HepG2 (cell line): ENCODE results near the gene CD151. TPM values are rescaled to one million over a fixed set of nuclear protein-coding genes. Genes with fewer than 3 reads are reported as not detected.
A peak's percentile ranks its signal among the peaks of the same experiment; 100 is the strongest.

ENCODE experiments used
- ATAC-seq: fragments of 200-7000 bp; cut with Tn5 transposase; 3 replicates; pipeline ENCODE4 v1.9.1; 2020; ENCODE audit warnings: mild to moderate bottlenecking, moderate library complexity
- BruUV-seq: library from RNA; stranded (reverse); fragments of 400-500 nt; replicated peaks from 2 replicates; lab custom pipeline; 2021; lab: Mats Ljungman, UMichigan
- CTCF ChIA-PET: fragments of 300-600 bp; formaldehyde crosslinking; extraction: SDS; loops from one replicate; lab custom pipeline; 2021; ENCODE audit warnings: low total read pairs, inconsistent platforms, low intra/inter-chr PET ratio; lab: Yijun Ruan, JAX
- POLR2A ChIA-PET: fragments of 350-600 bp; sonication (Branson Sonifier 250); formaldehyde crosslinking; loops from one replicate; lab custom pipeline; 2020; ENCODE audit warnings: antibody characterized with exemption, inconsistent platforms; lab: Yijun Ruan, JAX
- DNase-seq: peaks from one replicate; pipeline ENCODE4 v3.0.0-alpha.2; 2015; ENCODE audit warnings: low spot score
- FAIRE-seq: peaks from 3 replicates; lab custom pipeline; 2011; peaks lifted over from hg19 to GRCh38; lab: Jason Lieb, UNC
- H2AFZ ChIP-seq: one replicate; pipeline ENCODE4 v1.6.1; 2011; ENCODE audit warnings: low read length, inconsistent platforms
- H3K27ac ChIP-seq: fragments of 300-600 bp; 3 replicates; pipeline ENCODE4 v1.8.0; 2011; ENCODE audit warnings: mixed run types, mild to moderate bottlenecking, mixed read lengths, low read length, inconsistent platforms; ENCODE audit not compliant: insufficient read depth; ENCODE audit errors: extremely low read length
- H3K27me3 ChIP-seq, 2 experiments: fragments of 200-600 bp in 1 of 2; 2 replicates in 1 of 2; 3 replicates in 1 of 2; pipeline versions ENCODE4 v1.6.0 to v1.8.0; 2011; ENCODE audit warnings: low read length in 2 of 2, mild to moderate bottlenecking in 2 of 2, moderate library complexity in 2 of 2, inconsistent platforms in 1 of 2; ENCODE audit not compliant: insufficient read depth in 2 of 2, control insufficient read depth in 1 of 2
- H3K36me3 ChIP-seq, 2 experiments: fragments of 200-600 bp in 1 of 2; replicated peaks in 1 of 2; 2 replicates in 1 of 2; 3 replicates in 1 of 2; pipeline versions ENCODE4 v1.5.1 to v1.8.0; 2011; ENCODE audit warnings: low read length in 2 of 2, inconsistent platforms in 1 of 2; ENCODE audit not compliant: insufficient read depth in 2 of 2, control insufficient read depth in 1 of 2
- H3K4me1 ChIP-seq: 2 replicates; pipeline ENCODE4 v1.5.1; 2012; ENCODE audit warnings: low read length, inconsistent platforms; ENCODE audit not compliant: insufficient read depth
- H3K4me2 ChIP-seq: 2 replicates; pipeline ENCODE4 v1.6.0; 2011; ENCODE audit warnings: low read depth, low read length, inconsistent platforms
- H3K4me3 ChIP-seq, 3 experiments: fragments of 200-600 bp in 1 of 3; sonication (generic), shearing (Covaris generic) in 1 of 3; replicated peaks in 1 of 3; 2 replicates each; pipeline ENCODE4 v1.5.1; 2011 to 2016; ENCODE audit warnings: low read length in 3 of 3, inconsistent platforms in 2 of 3, low read depth in 2 of 3, mild to moderate bottlenecking in 2 of 3, control low read depth in 1 of 3, mixed read lengths in 1 of 3; ENCODE audit not compliant: insufficient read depth in 1 of 3
- H3K79me2 ChIP-seq: one replicate; pipeline ENCODE4 v1.6.1; 2011; ENCODE audit warnings: low read length, inconsistent platforms; ENCODE audit not compliant: insufficient read depth
- H3K9ac ChIP-seq: 2 replicates; pipeline ENCODE4 v1.6.0; 2011; ENCODE audit warnings: mild to moderate bottlenecking, low read depth, low read length, inconsistent platforms; ENCODE audit not compliant: insufficient read depth
- H3K9me3 ChIP-seq: 2 replicates; pipeline ENCODE4 v1.5.1; 2012; ENCODE audit warnings: mild to moderate bottlenecking, low read length
- H4K20me1 ChIP-seq: 2 replicates; pipeline ENCODE4 v1.6.0; 2011; ENCODE audit warnings: inconsistent platforms, mild to moderate bottlenecking, low read length, moderate library complexity; ENCODE audit not compliant: insufficient read depth
- AKAP8 ChIP-seq: sonication (generic); formaldehyde crosslinking; IDR thresholded peaks from 2 replicates; pipeline ENCODE4 v1.5.1; 2020; ENCODE audit warnings: mild to moderate bottlenecking, missing genetic modification reagents
- DPF2 ChIP-seq: sonication (generic); formaldehyde crosslinking; IDR thresholded peaks from 2 replicates; pipeline ENCODE4 v1.4.0; 2020; ENCODE audit warnings: mild to moderate bottlenecking, low read depth, missing genetic modification reagents, borderline replicate concordance
- FOXK1 ChIP-seq: sonication (generic); formaldehyde crosslinking; IDR thresholded peaks from 2 replicates; pipeline ENCODE4 v1.4.0; 2020; ENCODE audit warnings: low read depth, missing genetic modification reagents, borderline replicate concordance
- HDAC2 ChIP-seq: sonication (generic); formaldehyde crosslinking; IDR thresholded peaks from 2 replicates; pipeline ENCODE4 v1.4.0; 2020; ENCODE audit warnings: missing genetic modification reagents
- HNRNPK ChIP-seq: fragments of 200-400 bp; formaldehyde crosslinking; IDR thresholded peaks from 2 replicates; pipeline ENCODE4 v1.6.1; 2018; ENCODE audit warnings: low read length, low read depth, moderate library complexity, mild to moderate bottlenecking; ENCODE audit not compliant: poor library complexity, severe bottlenecking
- KDM1A ChIP-seq: IDR thresholded peaks from 2 replicates; pipeline ENCODE4 v1.6.1; 2016; ENCODE audit warnings: missing compliant biosample characterization
- MAFG ChIP-seq: sonication (generic); formaldehyde crosslinking; IDR thresholded peaks from 2 replicates; pipeline ENCODE4 v1.5.1; 2020; ENCODE audit warnings: mild to moderate bottlenecking, missing genetic modification reagents
- NFYB ChIP-seq: sonication (generic); formaldehyde crosslinking; IDR thresholded peaks from 2 replicates; pipeline ENCODE4 v1.4.0; 2020; ENCODE audit warnings: missing genetic modification reagents
- SRSF1 ChIP-seq: fragments of 200-400 bp; formaldehyde crosslinking; optimal IDR thresholded peaks from 2 replicates; pipeline ENCODE3; 2017; ENCODE audit warnings: mild to moderate bottlenecking, low read depth, low read length, moderate library complexity
- SRY ChIP-seq: sonication (generic); formaldehyde crosslinking; IDR thresholded peaks from 2 replicates; pipeline ENCODE4 v1.8.0; 2022; ENCODE audit warnings: mild to moderate bottlenecking, missing genetic modification reagents
- ZNF17 ChIP-seq: sonication (generic); formaldehyde crosslinking; IDR thresholded peaks from 2 replicates; pipeline ENCODE4 v1.5.0; 2020; ENCODE audit warnings: mild to moderate bottlenecking, missing genetic modification reagents
- ZNF619 ChIP-seq: sonication (generic); formaldehyde crosslinking; IDR thresholded peaks from 2 replicates; pipeline ENCODE4 v1.4.0; 2020; ENCODE audit warnings: mild to moderate bottlenecking, missing genetic modification reagents
- WGBS: methylation state at CpG from one replicate; pipeline ENCODE4 v1.1.6; 2017; ENCODE audit warnings: low lambda C conversion rate; 5-methylcytosine and 5-hydroxymethylcytosine counted together
- in situ Hi-C: cut with HindIII; loops from 2 replicates; pipeline ENCODE4 v1.10.0; 2017; ENCODE audit warnings: low pct_unique_long_range_greater_than_20kb; ENCODE audit not compliant: extremely low pct_ligation_motif_present
- intact Hi-C: fragments of 100-400 bp; cut with micrococcal nuclease; formaldehyde crosslinking; loops from one replicate; pipeline ENCODE4 v1.10.0; 2022; ENCODE audit not compliant: unreplicated experiment
- polyA plus RNA-seq, 8 experiments: library from polyadenylated mRNA; depleted of rRNA in 3 of 8; stranded (reverse) in 7 of 8; unstranded in 1 of 8; fragments of >200 nt; fragmentation: Illumina TruSeq in 4 of 8; extraction: Trizol in 4 of 8; gene quantifications; 2 replicates each; pipeline versions ENCODE4 v1.2.1 to v1.2.3, GENCODE V29; 2011 to 2016; ENCODE audit warnings: low read depth in 4 of 8, missing spikeins in 1 of 8, mixed read lengths in 1 of 8; ENCODE audit not compliant: insufficient read depth in 1 of 8
- total RNA-seq, 5 experiments: library from RNA; depleted of rRNA; stranded (reverse); fragments of >200 nt; fragmentation: Illumina TruSeq; extraction: Trizol; gene quantifications; 2 replicates each; pipeline ENCODE4 v1.2.3, GENCODE V29; 2016; ENCODE audit warnings: low read depth in 1 of 5
- TF ChIP-seq, protein P1 (sequence below): sonication (generic); formaldehyde crosslinking; IDR thresholded peaks from 2 replicates; pipeline ENCODE4 v1.4.0; 2020; ENCODE audit warnings: missing genetic modification reagents, borderline replicate concordance
- TF ChIP-seq, protein P2 (sequence below): sonication (generic); formaldehyde crosslinking; IDR thresholded peaks from 2 replicates; pipeline ENCODE4 v1.4.0; 2020; ENCODE audit warnings: missing genetic modification reagents

Gene CD151
- total and polyA plus RNA-seq, 2 of the 13 experiments (the other 11 are each of a cell fraction or from before 2014, with no cell fraction given) = 125 to 197 TPM

DNA sequence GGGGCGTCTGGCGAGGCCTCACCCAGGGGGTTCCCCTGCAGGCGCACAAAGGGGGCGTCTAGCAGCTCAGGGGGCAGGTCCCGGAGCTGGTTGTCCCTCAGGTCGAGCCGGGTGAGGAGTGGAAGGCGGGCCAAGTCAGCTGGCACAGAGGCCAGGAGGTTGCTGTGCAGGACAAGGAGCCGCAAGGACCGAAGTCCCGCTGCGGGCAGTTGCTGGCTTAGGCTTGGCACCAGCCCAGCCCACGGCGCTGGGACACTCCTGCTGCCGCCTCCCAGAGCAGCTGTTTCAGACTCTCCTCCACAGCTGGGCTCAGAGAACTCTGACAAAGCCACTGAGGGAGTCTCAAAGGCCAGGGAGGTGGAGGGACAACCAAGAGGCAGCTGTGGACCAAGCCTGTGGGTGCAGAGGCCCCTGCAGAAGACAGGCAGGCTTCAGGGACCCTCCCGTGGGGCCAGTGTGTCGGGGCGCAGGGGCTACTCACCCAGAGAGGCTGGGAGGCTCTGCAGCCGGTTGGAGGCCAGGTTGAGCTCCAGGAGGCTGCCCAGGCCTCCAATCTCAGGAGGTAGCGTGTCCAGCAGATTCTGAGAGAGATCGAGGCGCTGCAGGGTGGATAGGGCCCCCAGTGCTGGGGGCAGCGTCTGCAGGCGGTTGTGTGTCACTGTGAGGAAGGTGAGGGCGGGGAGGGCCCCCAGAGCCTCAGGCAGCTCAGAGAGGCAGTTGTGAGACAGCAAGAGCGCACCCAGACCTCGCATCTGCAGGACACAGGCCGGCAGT lies 29.9 kb upstream of the CD151 start (continued):
- TF ChIP-seq, protein P1, sequence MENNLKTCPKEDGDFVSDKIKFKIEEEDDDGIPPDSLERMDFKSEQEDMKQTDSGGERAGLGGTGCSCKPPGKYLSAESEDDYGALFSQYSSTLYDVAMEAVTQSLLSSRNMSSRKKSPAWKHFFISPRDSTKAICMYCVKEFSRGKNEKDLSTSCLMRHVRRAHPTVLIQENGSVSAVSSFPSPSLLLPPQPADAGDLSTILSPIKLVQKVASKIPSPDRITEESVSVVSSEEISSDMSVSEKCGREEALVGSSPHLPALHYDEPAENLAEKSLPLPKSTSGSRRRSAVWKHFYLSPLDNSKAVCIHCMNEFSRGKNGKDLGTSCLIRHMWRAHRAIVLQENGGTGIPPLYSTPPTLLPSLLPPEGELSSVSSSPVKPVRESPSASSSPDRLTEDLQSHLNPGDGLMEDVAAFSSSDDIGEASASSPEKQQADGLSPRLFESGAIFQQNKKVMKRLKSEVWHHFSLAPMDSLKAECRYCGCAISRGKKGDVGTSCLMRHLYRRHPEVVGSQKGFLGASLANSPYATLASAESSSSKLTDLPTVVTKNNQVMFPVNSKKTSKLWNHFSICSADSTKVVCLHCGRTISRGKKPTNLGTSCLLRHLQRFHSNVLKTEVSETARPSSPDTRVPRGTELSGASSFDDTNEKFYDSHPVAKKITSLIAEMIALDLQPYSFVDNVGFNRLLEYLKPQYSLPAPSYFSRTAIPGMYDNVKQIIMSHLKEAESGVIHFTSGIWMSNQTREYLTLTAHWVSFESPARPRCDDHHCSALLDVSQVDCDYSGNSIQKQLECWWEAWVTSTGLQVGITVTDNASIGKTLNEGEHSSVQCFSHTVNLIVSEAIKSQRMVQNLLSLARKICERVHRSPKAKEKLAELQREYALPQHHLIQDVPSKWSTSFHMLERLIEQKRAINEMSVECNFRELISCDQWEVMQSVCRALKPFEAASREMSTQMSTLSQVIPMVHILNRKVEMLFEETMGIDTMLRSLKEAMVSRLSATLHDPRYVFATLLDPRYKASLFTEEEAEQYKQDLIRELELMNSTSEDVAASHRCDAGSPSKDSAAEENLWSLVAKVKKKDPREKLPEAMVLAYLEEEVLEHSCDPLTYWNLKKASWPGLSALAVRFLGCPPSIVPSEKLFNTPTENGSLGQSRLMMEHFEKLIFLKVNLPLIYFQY (CRISPR knock-in tag) = no peak

- in situ Hi-C loops (no loop called here), intact Hi-C loops (no loop called here)
- no peaks in the 10 kb centered on the region; a peak in 1 of 5 replicates for H3K27me3 ChIP-seq
- ATAC-seq (no peak), DNase-seq (no peak), FAIRE-seq (no peak)
- no peaks in the 10 kb centered on the region for H3K9me3 ChIP-seq
- H3K4me3 ChIP-seq = peak overlapping the region in 2 of 3 experiments; percentile 60 to 80; a peak in 3 of 6 replicates
- no TSS peak for BruUV-seq
- no peak overlapping the region for H3K27ac ChIP-seq
- H3K4me1 ChIP-seq = peaks cover 35% of the 10 kb centered on the region
- peaks cover 7 to 8% of the 10 kb centered on the region in 2 experiments; a peak in 3 of 5 replicates for H3K36me3 ChIP-seq
- WGBS = 61% methylated on average over 5 of the region's 8 CpGs
- POLR2A ChIA-PET = interaction anchor here (4.6 kb wide), 1 partner anchor 17 kb away, joined by 56 read pairs; the partner anchor contains the start of gene PNPLA2
- CTCF ChIA-PET = no interaction called here
- peak overlapping the region; percentile 94 for H3K4me2 ChIP-seq
- peak overlapping the region; percentile 79; the same call in 1 of the 2 replicates for H3K9ac ChIP-seq
- H2AFZ ChIP-seq = no peak overlapping the region
- TF ChIP-seq HDAC2 (CRISPR knock-in tag) (no peak), FOXK1 (CRISPR knock-in tag) (no peak), KDM1A (no peak), DPF2 (CRISPR knock-in tag) (no peak), AKAP8 (CRISPR knock-in tag) (no peak), SRSF1 (no peak), ZNF17 (no peak), NFYB (no peak), ZNF619 (CRISPR knock-in tag) (no peak), SRY (CRISPR knock-in tag) (no peak), MAFG (CRISPR knock-in tag) (no peak), HNRNPK (no peak)
- TF ChIP-seq, protein P2, sequence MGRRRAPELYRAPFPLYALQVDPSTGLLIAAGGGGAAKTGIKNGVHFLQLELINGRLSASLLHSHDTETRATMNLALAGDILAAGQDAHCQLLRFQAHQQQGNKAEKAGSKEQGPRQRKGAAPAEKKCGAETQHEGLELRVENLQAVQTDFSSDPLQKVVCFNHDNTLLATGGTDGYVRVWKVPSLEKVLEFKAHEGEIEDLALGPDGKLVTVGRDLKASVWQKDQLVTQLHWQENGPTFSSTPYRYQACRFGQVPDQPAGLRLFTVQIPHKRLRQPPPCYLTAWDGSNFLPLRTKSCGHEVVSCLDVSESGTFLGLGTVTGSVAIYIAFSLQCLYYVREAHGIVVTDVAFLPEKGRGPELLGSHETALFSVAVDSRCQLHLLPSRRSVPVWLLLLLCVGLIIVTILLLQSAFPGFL (CRISPR knock-in tag) = no peak
- H4K20me1 ChIP-seq = no peaks in the 10 kb centered on the region
- H3K79me2 ChIP-seq = peaks cover 19% of the 10 kb centered on the region
These were observed 29.3 kb upstream of the CD151 start for GRCh38 chr11:803467-803742.
